Chondrocyte (in vitro differentiated cells): ENCODE results near the gene ARNT2. TPM values are rescaled to one million over a fixed set of nuclear protein-coding genes. Genes with fewer than 3 reads are reported as not detected.

Experiments used
- DNase-seq: peaks from one replicate; pipeline ENCODE4 v3.0.0; 2021; ENCODE audit warnings: mixed read lengths, low spot score
- H3K27ac Mint-ChIP-seq: one replicate; pipeline ENCODE4 v1.8.0; 2021; ENCODE audit warnings: mild to moderate bottlenecking, moderate library complexity, mixed read lengths; ENCODE audit not compliant: unreplicated experiment
- H3K27me3 Mint-ChIP-seq: 2 replicates; pipeline ENCODE4 v1.8.0; 2021; ENCODE audit warnings: low read depth, mixed read lengths
- H3K36me3 Mint-ChIP-seq: 2 replicates; pipeline ENCODE4 v1.8.0; 2021; ENCODE audit warnings: low read depth, mixed read lengths
- H3K4me1 Mint-ChIP-seq: 2 replicates; pipeline ENCODE4 v1.8.0; 2021; ENCODE audit warnings: low read depth, mild to moderate bottlenecking, mixed read lengths
- H3K4me3 Mint-ChIP-seq: one replicate; pipeline ENCODE4 v1.8.0; 2021; ENCODE audit warnings: mild to moderate bottlenecking, moderate library complexity, mixed read lengths; ENCODE audit not compliant: unreplicated experiment
- H3K9me3 Mint-ChIP-seq: 2 replicates; pipeline ENCODE4 v1.8.0; 2021; ENCODE audit warnings: low read depth, mixed read lengths
- total RNA-seq: library from RNA; stranded (reverse); gene quantifications from 3 replicates; pipeline ENCODE4 v1.2.1, GENCODE V29; 2021
- TF ChIP-seq, protein P1 (sequence below): fragments of 200-600 bp; sonication (generic); IDR thresholded peaks from 2 replicates; pipeline ENCODE4 v1.5.0; 2021; ENCODE audit warnings: antibody characterized with exemption, mild to moderate bottlenecking, moderate library complexity

Gene ARNT2
- total RNA-seq, 1 donor from 2014 or later = 20.2 TPM

DNA sequence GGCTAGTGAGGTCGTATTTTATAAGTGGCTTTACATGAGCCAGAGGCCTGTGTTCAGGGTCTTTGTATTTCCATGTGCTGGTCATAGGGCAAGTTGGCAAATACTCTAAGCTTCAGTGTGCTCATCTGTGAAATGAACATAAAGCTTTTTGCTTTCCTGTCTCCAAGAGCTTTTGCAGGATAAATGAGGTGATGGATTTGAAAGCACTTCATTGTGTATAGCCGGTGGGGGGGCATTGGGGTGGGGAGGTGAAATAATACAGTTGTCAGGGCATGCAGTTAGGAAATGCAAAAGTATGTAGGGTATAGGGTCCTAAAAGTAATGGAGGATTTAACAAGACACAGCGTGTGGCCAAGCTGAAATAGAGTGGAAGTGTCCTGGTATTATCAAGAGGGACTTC, 67.7 kb downstream of the ARNT2 start:
- H3K4me1 Mint-ChIP-seq = peaks cover 38% of the 10 kb centered on the region
- H3K27ac Mint-ChIP-seq = no peak overlapping the region
- H3K36me3 Mint-ChIP-seq = peaks cover 27% of the 10 kb centered on the region
- no peaks in the 10 kb centered on the region for H3K27me3 Mint-ChIP-seq
- DNase-seq = no peak
- peaks cover 6% of the 10 kb centered on the region for H3K9me3 Mint-ChIP-seq
- TF ChIP-seq, protein P1, sequence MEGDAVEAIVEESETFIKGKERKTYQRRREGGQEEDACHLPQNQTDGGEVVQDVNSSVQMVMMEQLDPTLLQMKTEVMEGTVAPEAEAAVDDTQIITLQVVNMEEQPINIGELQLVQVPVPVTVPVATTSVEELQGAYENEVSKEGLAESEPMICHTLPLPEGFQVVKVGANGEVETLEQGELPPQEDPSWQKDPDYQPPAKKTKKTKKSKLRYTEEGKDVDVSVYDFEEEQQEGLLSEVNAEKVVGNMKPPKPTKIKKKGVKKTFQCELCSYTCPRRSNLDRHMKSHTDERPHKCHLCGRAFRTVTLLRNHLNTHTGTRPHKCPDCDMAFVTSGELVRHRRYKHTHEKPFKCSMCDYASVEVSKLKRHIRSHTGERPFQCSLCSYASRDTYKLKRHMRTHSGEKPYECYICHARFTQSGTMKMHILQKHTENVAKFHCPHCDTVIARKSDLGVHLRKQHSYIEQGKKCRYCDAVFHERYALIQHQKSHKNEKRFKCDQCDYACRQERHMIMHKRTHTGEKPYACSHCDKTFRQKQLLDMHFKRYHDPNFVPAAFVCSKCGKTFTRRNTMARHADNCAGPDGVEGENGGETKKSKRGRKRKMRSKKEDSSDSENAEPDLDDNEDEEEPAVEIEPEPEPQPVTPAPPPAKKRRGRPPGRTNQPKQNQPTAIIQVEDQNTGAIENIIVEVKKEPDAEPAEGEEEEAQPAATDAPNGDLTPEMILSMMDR = no peak
- no peak overlapping the region for H3K4me3 Mint-ChIP-seq

DNA sequence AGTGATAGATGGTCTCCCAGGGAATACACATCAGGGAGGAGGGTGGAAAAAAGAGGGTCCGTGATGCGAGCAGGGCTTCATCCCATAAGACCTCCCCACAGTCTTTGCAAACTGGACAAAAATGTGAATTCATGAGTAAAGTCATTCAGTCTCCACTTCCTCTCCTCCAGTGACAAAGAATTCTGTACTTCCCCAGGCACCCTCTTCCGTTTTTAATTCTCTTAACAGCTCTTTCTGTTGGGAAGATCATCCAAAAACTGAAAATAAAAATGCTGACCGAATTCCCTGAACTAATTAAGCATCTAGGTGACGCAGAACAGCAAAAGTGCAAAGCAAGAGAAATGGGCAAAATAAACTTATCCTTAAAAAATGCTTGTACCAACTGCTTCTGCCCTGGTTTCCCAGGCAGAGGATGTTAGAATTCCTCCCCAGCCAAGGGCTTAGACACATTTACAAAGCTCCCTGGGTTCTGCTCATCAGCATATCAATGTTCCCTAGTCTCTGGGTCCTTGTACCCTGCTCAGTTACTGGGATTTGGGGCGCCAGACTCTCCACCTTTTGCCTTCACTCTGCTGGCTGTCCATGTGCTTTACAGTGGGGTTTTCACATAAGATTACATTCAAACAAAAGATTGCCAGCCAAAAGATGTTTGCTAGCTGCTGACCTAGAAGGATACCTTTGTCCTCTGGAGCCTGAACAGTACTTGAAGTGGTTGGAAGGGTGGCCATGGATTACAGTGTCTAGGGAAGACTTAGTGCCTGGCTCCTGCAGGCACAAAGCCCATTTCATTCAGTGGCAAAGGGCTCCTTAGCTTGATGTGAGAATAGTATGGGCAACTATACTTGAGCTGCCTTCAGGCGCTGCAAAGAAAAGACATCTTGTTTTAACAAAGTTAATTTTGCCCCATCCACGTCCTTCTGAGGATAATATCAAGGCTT, 69.4 kb downstream of the ARNT2 start:
- no peaks in the 10 kb centered on the region for H3K27me3 Mint-ChIP-seq
- H3K4me3 Mint-ChIP-seq = no peak overlapping the region
- peaks cover 52% of the 10 kb centered on the region for H3K4me1 Mint-ChIP-seq
- H3K36me3 Mint-ChIP-seq = peaks cover 29% of the 10 kb centered on the region
- TF ChIP-seq, protein P1 = no peak
- peak overlapping the region; percentile 19 for H3K27ac Mint-ChIP-seq
- no peak for DNase-seq
- H3K9me3 Mint-ChIP-seq = peaks cover 8% of the 10 kb centered on the region

DNA sequence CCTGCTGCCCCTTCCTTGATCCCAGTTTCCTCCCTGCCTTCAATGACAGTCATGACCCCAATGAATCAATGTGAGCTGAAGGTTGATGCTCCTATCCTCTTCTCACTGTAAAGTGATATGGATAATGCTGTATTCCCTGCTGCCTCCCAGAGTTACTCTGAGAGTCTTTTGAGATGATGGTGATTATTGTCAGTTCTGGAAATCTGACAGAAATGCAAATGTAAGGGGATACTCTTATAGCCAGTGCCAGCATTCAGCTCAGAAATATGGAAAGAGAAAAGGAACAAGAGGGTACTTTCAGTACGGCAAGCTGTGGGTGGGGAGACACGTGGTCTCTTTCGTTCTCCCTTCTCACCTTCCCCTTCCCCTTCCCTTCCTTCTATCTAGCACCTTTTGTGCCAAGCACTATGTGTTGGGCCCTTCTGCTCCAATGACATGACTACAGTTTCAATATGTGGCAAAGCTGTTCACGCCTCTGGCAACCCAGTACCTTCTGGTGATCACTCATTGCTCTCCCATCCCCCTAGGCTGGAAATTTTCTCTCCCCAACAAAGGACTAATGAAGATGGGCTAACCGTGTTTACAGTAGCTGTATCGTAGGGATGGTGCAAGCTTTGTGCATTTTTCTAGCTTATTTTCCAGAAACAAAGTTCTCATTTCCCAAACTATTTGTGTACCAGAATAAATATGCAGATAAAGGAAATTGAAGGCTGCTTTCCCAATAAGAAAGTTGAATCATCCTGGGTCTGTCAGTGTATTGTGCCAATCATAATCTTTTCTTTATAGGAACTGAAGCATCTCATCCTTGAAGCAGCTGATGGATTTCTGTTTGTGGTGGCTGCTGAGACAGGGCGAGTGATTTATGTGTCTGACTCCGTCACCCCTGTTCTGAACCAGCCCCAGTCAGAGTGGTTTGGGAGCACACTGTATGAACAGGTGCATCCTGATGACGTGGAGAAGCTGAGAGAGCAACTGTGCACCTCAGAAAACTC, 70.3 kb downstream of the ARNT2 start:
- H3K9me3 Mint-ChIP-seq = peaks cover 8% of the 10 kb centered on the region
- H3K4me1 Mint-ChIP-seq = peaks cover 58% of the 10 kb centered on the region
- peak overlapping the region; percentile 23 for H3K27ac Mint-ChIP-seq
- TF ChIP-seq, protein P1 = no peak
- no peaks in the 10 kb centered on the region for H3K27me3 Mint-ChIP-seq
- DNase-seq = no peak
- no peak overlapping the region for H3K4me3 Mint-ChIP-seq
- peaks cover 27% of the 10 kb centered on the region for H3K36me3 Mint-ChIP-seq

- Mint-ChIP-seq H3K4me1 (peaks cover 69% of the 10 kb centered on the region), H3K9me3 (peaks cover 8% of the 10 kb centered on the region), H3K4me3 (no peak overlapping the region), H3K36me3 (peaks cover 20% of the 10 kb centered on the region), H3K27me3 (no peaks in the 10 kb centered on the region), H3K27ac (no peak overlapping the region)
- TF ChIP-seq, protein P1 = peak; percentile 68
- no peak for DNase-seq
Observed at GRCh38 chr15:80475572-80475971, 71.4 kb downstream of the ARNT2 start.

GRCh38 chr15:80476036-80476435, 71.9 kb downstream of the ARNT2 start:
- H3K27ac Mint-ChIP-seq = no peak overlapping the region
- no peak for DNase-seq
- H3K4me1 Mint-ChIP-seq = peaks cover 73% of the 10 kb centered on the region
- H3K4me3 Mint-ChIP-seq = no peak overlapping the region
- H3K36me3 Mint-ChIP-seq = peaks cover 17% of the 10 kb centered on the region
- peaks cover 8% of the 10 kb centered on the region for H3K9me3 Mint-ChIP-seq
- H3K27me3 Mint-ChIP-seq = no peaks in the 10 kb centered on the region
- TF ChIP-seq, protein P1 = no peak
